Adrenal gland (tissue), 5 donors: ENCODE data around the gene NXN.

ENCODE experiments used
- POLR2A ChIP-seq, 2 donors: fragments of 450-650 bp; IDR thresholded peaks; one replicate each; pipeline ENCODE4 v1.6.1; 2017; ENCODE audit warnings: antibody characterized with exemption in 2 of 2, mild to moderate bottlenecking in 2 of 2, moderate library complexity in 1 of 2
- TF ChIP-seq, protein P1 (sequence below), 6 experiments: fragments of 450-650 bp in 4 of 6; fragments of 200-600 bp in 2 of 6; sonication (generic) in 1 of 6; IDR thresholded peaks; 1 replicate in 5 of 6; 2 replicates in 1 of 6; pipeline versions ENCODE4 v1.5.1 to v1.8.0; 2016 to 2021; ENCODE audit warnings: antibody characterized with exemption in 6 of 6, mild to moderate bottlenecking in 2 of 6, moderate library complexity in 1 of 6
- donor health status: DM: no; HTN: no; CAD: no.

DNA sequence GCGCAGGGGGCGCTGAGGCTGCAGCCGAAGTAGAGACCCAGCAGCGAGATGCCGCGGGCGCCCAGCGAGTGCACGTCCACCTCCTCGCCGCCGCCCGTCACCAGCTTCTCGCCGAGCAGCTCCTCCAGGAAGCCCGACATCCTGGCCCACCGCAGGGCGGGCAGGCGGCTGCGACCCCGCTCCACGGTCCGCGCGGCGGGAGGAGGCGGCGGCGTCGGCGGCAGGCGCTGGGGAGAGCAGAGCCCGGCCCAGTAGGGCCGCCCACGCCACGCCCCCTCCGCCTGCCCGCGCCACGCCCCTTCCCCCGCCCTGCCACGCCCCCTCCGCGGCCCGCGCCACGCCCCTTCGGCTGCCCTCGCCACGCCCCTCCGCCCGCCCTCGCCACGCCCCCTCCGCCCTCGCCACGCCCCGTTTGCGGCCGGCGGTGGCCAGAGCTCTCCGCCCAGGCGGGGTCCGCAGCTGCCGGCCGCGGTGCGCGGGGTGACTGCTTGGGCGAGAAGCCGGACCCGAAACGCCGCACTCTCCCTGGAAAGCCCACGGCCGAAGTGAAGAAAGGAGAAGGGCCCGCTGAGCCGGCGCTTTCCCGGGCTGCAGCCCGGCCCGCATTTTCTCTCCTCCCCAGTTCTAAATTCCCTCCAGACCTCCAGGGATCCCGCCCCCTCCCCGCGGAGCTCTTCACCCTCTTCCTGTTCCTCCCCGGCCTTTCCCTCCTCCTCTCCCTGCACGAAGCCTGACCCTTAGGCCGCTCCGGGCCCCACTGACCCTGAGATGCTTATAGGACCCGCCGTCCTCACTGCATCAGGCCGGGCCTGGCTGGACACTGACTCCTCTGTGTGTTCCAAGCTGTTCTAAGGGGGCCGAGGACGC is at the start of gene NXN:
- TF ChIP-seq, protein P1, sequence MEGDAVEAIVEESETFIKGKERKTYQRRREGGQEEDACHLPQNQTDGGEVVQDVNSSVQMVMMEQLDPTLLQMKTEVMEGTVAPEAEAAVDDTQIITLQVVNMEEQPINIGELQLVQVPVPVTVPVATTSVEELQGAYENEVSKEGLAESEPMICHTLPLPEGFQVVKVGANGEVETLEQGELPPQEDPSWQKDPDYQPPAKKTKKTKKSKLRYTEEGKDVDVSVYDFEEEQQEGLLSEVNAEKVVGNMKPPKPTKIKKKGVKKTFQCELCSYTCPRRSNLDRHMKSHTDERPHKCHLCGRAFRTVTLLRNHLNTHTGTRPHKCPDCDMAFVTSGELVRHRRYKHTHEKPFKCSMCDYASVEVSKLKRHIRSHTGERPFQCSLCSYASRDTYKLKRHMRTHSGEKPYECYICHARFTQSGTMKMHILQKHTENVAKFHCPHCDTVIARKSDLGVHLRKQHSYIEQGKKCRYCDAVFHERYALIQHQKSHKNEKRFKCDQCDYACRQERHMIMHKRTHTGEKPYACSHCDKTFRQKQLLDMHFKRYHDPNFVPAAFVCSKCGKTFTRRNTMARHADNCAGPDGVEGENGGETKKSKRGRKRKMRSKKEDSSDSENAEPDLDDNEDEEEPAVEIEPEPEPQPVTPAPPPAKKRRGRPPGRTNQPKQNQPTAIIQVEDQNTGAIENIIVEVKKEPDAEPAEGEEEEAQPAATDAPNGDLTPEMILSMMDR (IDR thresholded peaks at IDR 0.05), result peak in 1 of 6 experiments; percentile 25
- no peak for TF ChIP-seq POLR2A (IDR thresholded peaks at IDR 0.05)
